ENCODE measurements around the gene ADAMTSL1.

The ADAMTSL1 gene

GRCh38 chr9:18585996-18586395 lies 112.0 kb downstream of the ADAMTSL1 start:
- H3K9me3 Mint-ChIP-seq = peaks cover under 1% of the 10 kb centered on the region
- no peaks in the 10 kb centered on the region for H3K4me1 Mint-ChIP-seq (ENCODE audit: low read depth)
- no peak overlapping the region for H3K27ac Mint-ChIP-seq
- no peaks in the 10 kb centered on the region for H3K36me3 Mint-ChIP-seq (ENCODE audit: low read depth)
- no peak overlapping the region for H3K4me3 Mint-ChIP-seq
- H3K27me3 Mint-ChIP-seq = no peaks in the 10 kb centered on the region

GRCh38 chr9:18588002-18588401 lies 114.0 kb downstream of the ADAMTSL1 start:
- Mint-ChIP-seq H3K27ac (no peak overlapping the region), H3K4me1 (ENCODE audit: low read depth) (no peaks in the 10 kb centered on the region), H3K9me3 (peaks cover 14% of the 10 kb centered on the region), H3K4me3 (no peak overlapping the region), H3K36me3 (ENCODE audit: low read depth) (no peaks in the 10 kb centered on the region), H3K27me3 (no peaks in the 10 kb centered on the region)

- Mint-ChIP-seq H3K9me3 (peaks cover 23% of the 10 kb centered on the region), H3K4me3 (no peak overlapping the region), H3K36me3 (ENCODE audit: low read depth) (no peaks in the 10 kb centered on the region), H3K4me1 (ENCODE audit: low read depth) (no peaks in the 10 kb centered on the region), H3K27me3 (peaks cover 3% of the 10 kb centered on the region), H3K27ac (no peak overlapping the region)
Measured at GRCh38 chr9:18591261-18591660, 117.3 kb downstream of the ADAMTSL1 start.

GRCh38 chr9:18594837-18595236 lies 120.9 kb downstream of the ADAMTSL1 start:
- no peak overlapping the region for H3K27ac Mint-ChIP-seq
- H3K4me1 Mint-ChIP-seq (ENCODE audit: low read depth) = no peaks in the 10 kb centered on the region
- peaks cover 3% of the 10 kb centered on the region for H3K27me3 Mint-ChIP-seq
- peaks cover 23% of the 10 kb centered on the region for H3K9me3 Mint-ChIP-seq
- no peak overlapping the region for H3K4me3 Mint-ChIP-seq
- no peaks in the 10 kb centered on the region for H3K36me3 Mint-ChIP-seq (ENCODE audit: low read depth)

GRCh38 chr9:18595597-18595996 lies 121.6 kb downstream of the ADAMTSL1 start:
- Mint-ChIP-seq H3K4me1 (ENCODE audit: low read depth) (no peaks in the 10 kb centered on the region), H3K9me3 (peaks cover 23% of the 10 kb centered on the region), H3K36me3 (ENCODE audit: low read depth) (no peaks in the 10 kb centered on the region), H3K27me3 (peaks cover 3% of the 10 kb centered on the region), H3K4me3 (no peak overlapping the region), H3K27ac (no peak overlapping the region)

GRCh38 chr9:18596920-18597319 lies 123.0 kb downstream of the ADAMTSL1 start:
- peaks cover 16% of the 10 kb centered on the region for H3K9me3 Mint-ChIP-seq
- H3K4me1 Mint-ChIP-seq (ENCODE audit: low read depth) = no peaks in the 10 kb centered on the region
- H3K4me3 Mint-ChIP-seq = no peak overlapping the region
- no peak overlapping the region for H3K27ac Mint-ChIP-seq
- H3K36me3 Mint-ChIP-seq (ENCODE audit: low read depth) = no peaks in the 10 kb centered on the region
- H3K27me3 Mint-ChIP-seq = peaks cover 3% of the 10 kb centered on the region

GRCh38 chr9:18598969-18599368 lies 125.0 kb downstream of the ADAMTSL1 start:
- Mint-ChIP-seq H3K9me3 (peaks cover 9% of the 10 kb centered on the region), H3K4me3 (no peak overlapping the region), H3K27ac (no peak overlapping the region), H3K36me3 (ENCODE audit: low read depth) (no peaks in the 10 kb centered on the region), H3K27me3 (peaks cover 3% of the 10 kb centered on the region), H3K4me1 (ENCODE audit: low read depth) (no peaks in the 10 kb centered on the region)

- no peak overlapping the region for H3K27ac Mint-ChIP-seq
- H3K27me3 Mint-ChIP-seq = no peaks in the 10 kb centered on the region
- H3K4me3 Mint-ChIP-seq = no peak overlapping the region
- H3K9me3 Mint-ChIP-seq = no peaks in the 10 kb centered on the region
- H3K4me1 Mint-ChIP-seq (ENCODE audit: low read depth) = no peaks in the 10 kb centered on the region
- H3K36me3 Mint-ChIP-seq (ENCODE audit: low read depth) = no peaks in the 10 kb centered on the region
Measured at GRCh38 chr9:18601026-18601425, 127.1 kb downstream of the ADAMTSL1 start.

- Mint-ChIP-seq H3K27me3 (no peaks in the 10 kb centered on the region), H3K9me3 (no peaks in the 10 kb centered on the region), H3K4me3 (no peak overlapping the region), H3K4me1 (ENCODE audit: low read depth) (no peaks in the 10 kb centered on the region), H3K27ac (no peak overlapping the region), H3K36me3 (ENCODE audit: low read depth) (no peaks in the 10 kb centered on the region)
Measured at GRCh38 chr9:18601956-18602355, 128.0 kb downstream of the ADAMTSL1 start.

GRCh38 chr9:18604767-18605730 lies 131.1 kb downstream of the ADAMTSL1 start:
- no peaks in the 10 kb centered on the region for H3K4me1 Mint-ChIP-seq (ENCODE audit: low read depth)
- no peaks in the 10 kb centered on the region for H3K9me3 Mint-ChIP-seq

GRCh38 chr9:18605766-18606180 lies 131.8 kb downstream of the ADAMTSL1 start:
- no peaks in the 10 kb centered on the region for H3K27me3 Mint-ChIP-seq
- H3K4me1 Mint-ChIP-seq (ENCODE audit: low read depth) = no peaks in the 10 kb centered on the region
- H3K4me3 Mint-ChIP-seq = no peak overlapping the region
- H3K9me3 Mint-ChIP-seq = no peaks in the 10 kb centered on the region
- H3K36me3 Mint-ChIP-seq (ENCODE audit: low read depth) = no peaks in the 10 kb centered on the region
- no peak overlapping the region for H3K27ac Mint-ChIP-seq

More at GRCh38 chr9:18604767-18605730, 131.1 kb downstream of the ADAMTSL1 start:
- Mint-ChIP-seq H3K36me3 (ENCODE audit: low read depth) (no peaks in the 10 kb centered on the region), H3K4me3 (no peak overlapping the region), H3K27me3 (no peaks in the 10 kb centered on the region), H3K27ac (no peak overlapping the region)

GRCh38 chr9:18606281-18606680 lies 132.3 kb downstream of the ADAMTSL1 start:
- Mint-ChIP-seq H3K9me3 (no peaks in the 10 kb centered on the region), H3K27ac (no peak overlapping the region), H3K27me3 (no peaks in the 10 kb centered on the region), H3K36me3 (ENCODE audit: low read depth) (no peaks in the 10 kb centered on the region), H3K4me3 (no peak overlapping the region), H3K4me1 (ENCODE audit: low read depth) (no peaks in the 10 kb centered on the region)

- H3K4me1 Mint-ChIP-seq (ENCODE audit: low read depth) = no peaks in the 10 kb centered on the region
- H3K36me3 Mint-ChIP-seq (ENCODE audit: low read depth) = no peaks in the 10 kb centered on the region
- H3K27ac Mint-ChIP-seq = no peak overlapping the region
- no peaks in the 10 kb centered on the region for H3K9me3 Mint-ChIP-seq
- no peak overlapping the region for H3K4me3 Mint-ChIP-seq
- no peaks in the 10 kb centered on the region for H3K27me3 Mint-ChIP-seq
Measured at GRCh38 chr9:18606846-18607245, 132.9 kb downstream of the ADAMTSL1 start.

GRCh38 chr9:18608371-18608770 lies 134.4 kb downstream of the ADAMTSL1 start:
- Mint-ChIP-seq H3K4me1 (ENCODE audit: low read depth) (no peaks in the 10 kb centered on the region), H3K27me3 (no peaks in the 10 kb centered on the region), H3K27ac (no peak overlapping the region), H3K9me3 (no peaks in the 10 kb centered on the region), H3K36me3 (ENCODE audit: low read depth) (no peaks in the 10 kb centered on the region), H3K4me3 (no peak overlapping the region)

GRCh38 chr9:18610956-18611355 lies 137.0 kb downstream of the ADAMTSL1 start:
- no peaks in the 10 kb centered on the region for H3K36me3 Mint-ChIP-seq (ENCODE audit: low read depth)
- no peaks in the 10 kb centered on the region for H3K4me1 Mint-ChIP-seq (ENCODE audit: low read depth)
- no peak overlapping the region for H3K4me3 Mint-ChIP-seq
- no peaks in the 10 kb centered on the region for H3K27me3 Mint-ChIP-seq
- no peaks in the 10 kb centered on the region for H3K9me3 Mint-ChIP-seq
- no peak overlapping the region for H3K27ac Mint-ChIP-seq

- Mint-ChIP-seq H3K9me3 (no peaks in the 10 kb centered on the region), H3K4me1 (ENCODE audit: low read depth) (no peaks in the 10 kb centered on the region), H3K27me3 (no peaks in the 10 kb centered on the region), H3K4me3 (no peak overlapping the region), H3K27ac (no peak overlapping the region), H3K36me3 (ENCODE audit: low read depth) (no peaks in the 10 kb centered on the region)
Measured at GRCh38 chr9:18611971-18612370, 138.0 kb downstream of the ADAMTSL1 start.

Data from stimulated activated naive CD8-positive, alpha-beta T cell treated with anti-CD3 and anti-CD28 coated beads, Interleukin-15, Interleukin-2, amounts not matched to agents 100 ng/mL and 50 ng/mL, for 24 hours (primary cell).